Left renal cortex interstitium (tissue), 4 donors: ENCODE results near the gene MYADM. TPM values are rescaled to one million over a fixed set of nuclear protein-coding genes. Genes with fewer than 3 reads are reported as not detected.
A peak's percentile ranks its signal among the peaks of the same experiment; 100 is the strongest.
"Not testable (repeated sequence)": the region's sequence is repeated elsewhere in the genome, so short reads cannot be mapped to it uniquely, and the experiment has no call there.

Experiments used
- DNase-seq, 4 donors: peaks; one replicate each; pipeline ENCODE4 v3.0.0-alpha.2; 2013; ENCODE audit warnings: low read depth in 4 of 4, low spot score in 2 of 4, missing footprints in 1 of 4
- polyA plus RNA-seq, 4 donors: library from polyadenylated mRNA; unstranded; fragments of 120-200 nt; gene quantifications; one replicate each; pipeline ENCODE4 v1.2.1, GENCODE V29; 2013; ENCODE audit not compliant: insufficient read length in 4 of 4

MYADM gene
- polyA plus RNA-seq, 4 donors, result 61.3 to 95.9 (median 76.5) TPM

DNA sequence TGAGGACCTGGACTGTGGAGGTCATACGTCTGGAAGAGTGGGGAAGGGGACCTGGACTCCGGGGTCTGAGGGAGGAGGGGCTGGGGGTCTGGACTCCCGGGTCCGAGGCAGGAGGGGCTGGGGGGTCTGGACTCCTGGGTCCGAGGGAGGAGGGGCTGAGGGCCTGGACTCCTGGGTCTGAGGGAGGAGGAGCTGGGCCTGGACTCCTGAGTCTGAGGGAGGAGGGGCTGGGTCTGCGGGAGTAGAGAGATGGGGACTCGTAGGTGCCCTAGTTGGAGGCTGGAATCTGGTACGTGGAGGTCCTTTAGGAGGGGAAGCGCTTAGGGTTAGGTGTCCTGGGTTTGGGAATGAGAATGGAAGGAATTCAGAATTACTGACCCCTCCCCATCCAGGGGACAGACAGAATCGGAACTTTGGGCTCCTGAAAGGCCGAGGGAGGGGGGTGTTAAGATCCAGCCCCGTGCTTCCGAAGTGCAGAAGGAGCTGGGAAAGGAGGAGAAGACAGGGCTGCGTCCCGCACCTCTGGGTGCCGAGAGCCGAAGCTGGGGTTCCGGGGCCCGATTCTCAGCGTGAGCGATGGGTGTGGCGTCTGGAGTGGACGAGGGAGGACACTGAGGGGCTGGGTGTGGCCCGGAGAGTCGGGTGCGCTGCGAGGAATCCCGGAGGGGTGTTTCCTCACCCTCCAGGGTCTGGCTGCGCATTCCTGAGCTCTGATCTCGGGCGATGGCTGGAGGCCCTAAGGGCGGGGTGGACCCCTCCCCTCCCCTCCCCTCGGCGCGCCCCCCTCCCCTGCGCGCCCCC is 608 bp downstream of the MYADM start:
- no peak for DNase-seq

DNA sequence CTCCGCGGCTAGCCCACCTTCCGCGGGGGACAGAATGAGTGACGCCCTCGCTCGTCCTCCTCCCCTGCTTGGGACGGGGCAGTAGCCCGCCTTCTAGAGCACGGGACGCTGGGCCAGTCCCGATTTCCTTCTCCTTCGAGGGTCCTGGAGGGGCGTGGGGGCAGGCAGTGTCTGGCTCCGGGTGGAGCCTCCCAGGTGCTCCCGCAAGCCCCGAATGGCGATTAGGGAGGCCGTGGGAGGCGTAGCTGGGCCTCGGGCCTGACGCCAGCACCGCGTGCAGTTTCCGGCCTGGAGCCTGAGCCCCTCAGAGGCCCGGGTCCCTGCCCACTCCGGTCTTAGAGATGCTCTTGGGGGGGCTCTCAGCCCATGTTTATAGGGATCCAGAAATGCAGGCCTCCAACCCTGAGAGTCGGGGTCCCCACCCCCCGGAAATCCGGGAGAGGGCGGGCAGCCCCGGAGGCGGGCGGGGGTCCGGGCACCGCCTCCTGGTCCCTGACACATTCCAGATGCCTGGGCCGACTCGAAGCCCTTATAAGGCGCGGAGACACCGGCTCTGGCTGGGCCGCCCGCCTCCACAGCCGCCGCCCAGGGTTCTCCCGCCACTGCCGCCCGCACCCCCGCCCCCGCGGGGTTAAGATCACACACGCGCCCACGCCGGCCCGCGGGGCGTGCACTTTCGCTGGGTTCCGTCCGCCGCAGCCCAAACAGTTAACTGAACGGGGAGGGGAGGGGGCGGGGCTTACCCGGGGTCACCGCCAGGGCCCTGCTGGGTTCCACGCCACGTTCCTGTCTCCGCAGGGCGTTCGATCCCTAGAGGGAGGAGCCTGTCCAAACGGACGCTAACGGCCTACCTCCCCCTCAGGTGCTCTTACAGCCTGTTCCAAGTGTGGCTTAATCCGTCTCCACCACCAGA is 1.5 kb downstream of the MYADM start:
- DNase-seq, result peak in 3 of 4 donors; percentile 69 to 81 (median 77)

DNA sequence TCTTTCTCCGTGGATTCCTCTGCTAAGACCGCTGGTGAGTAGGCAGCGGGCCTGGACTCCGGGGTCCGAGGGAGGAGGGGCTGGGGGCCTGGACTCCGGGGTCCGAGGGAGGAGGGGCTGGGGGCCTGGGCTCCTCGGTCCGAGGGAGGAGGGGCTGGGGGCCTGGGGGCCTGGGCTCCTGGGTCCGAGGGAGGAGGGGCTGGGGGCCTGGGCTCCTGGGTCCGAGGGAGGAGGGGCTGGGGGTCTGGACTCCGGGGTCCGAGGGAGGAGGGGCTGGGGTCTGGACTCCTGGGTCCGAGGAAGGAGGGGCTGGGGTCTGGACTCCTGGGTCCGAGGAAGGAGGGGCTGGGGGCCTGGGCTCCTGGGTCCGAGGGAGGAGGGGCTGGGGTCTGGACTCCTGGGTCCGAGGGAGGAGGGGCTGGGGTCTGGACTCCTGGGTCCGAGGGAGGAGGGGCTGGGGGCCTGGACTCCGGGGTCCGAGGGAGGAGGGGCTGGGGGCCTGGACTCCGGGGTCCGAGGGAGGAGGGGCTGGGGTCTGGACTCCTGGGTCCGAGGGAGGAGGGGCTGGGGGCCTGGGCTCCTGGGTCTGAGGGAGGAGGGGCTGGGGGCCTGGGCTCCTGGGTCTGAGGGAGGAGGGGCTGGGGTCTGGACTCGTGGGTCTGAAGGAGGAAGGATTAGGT is 2.3 kb downstream of the MYADM start:
- not testable (repeated sequence) for DNase-seq

DNA sequence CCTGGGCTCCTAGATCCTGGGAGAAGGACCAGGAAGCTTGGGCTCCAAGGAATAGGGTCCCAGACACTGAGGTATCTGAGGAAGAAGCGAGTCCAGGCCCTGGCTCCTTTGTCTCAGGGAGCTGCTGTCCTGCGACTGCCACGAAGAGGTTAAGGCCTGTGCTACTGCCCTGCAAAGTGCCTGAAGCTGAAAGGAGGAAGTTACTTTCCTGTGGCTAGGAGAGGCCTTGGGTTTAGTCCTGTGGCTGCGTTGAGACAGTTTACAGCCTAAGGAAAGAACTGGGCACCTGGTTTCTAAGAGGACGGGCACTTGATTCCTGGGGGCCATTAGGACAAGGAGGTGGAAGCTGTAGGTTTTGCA is 2.8 kb downstream of the MYADM start:
- DNase-seq, result no peak

DNA sequence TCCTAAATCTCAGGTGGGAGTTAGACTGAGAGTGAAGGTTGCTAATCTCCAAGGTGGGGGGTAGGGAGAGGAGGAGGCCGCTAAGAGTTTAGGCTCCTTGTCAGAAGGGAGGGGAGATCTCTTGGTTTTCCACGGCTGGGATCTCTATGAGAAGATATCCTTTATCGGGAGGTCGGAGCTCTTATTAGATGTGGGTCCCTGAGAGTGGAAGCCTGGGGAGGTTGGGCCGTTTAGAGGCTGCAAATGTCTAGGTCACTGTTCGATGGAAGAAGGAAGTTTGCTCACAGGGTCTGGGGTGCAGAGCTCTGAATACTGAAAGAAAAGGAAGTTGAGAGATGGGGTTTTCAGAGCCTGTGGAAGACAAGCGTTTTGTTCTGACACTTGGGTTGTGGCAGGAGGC is 3.8 kb downstream of the MYADM start:
- no peak for DNase-seq

DNA sequence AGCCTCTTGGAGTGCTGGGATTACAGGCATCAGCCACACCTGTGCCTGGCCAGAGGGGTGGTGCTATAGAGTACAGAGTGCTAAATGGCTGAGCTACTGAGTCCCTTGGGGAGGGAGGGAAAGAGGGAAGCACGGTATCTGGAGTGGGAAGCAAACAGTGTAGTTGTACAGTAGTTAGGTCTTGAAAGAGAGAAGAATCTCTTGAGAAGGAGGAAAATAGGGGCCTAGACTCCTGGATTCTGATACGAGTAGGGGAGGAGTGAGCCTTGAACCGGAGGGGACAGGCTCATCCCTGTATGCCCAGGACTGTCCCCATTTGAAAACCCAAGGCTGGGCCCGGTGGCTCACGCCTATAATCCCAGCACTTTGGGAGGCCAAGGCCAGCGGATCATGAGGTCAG is 5.1 kb downstream of the MYADM start:
- no peak for DNase-seq

DNA sequence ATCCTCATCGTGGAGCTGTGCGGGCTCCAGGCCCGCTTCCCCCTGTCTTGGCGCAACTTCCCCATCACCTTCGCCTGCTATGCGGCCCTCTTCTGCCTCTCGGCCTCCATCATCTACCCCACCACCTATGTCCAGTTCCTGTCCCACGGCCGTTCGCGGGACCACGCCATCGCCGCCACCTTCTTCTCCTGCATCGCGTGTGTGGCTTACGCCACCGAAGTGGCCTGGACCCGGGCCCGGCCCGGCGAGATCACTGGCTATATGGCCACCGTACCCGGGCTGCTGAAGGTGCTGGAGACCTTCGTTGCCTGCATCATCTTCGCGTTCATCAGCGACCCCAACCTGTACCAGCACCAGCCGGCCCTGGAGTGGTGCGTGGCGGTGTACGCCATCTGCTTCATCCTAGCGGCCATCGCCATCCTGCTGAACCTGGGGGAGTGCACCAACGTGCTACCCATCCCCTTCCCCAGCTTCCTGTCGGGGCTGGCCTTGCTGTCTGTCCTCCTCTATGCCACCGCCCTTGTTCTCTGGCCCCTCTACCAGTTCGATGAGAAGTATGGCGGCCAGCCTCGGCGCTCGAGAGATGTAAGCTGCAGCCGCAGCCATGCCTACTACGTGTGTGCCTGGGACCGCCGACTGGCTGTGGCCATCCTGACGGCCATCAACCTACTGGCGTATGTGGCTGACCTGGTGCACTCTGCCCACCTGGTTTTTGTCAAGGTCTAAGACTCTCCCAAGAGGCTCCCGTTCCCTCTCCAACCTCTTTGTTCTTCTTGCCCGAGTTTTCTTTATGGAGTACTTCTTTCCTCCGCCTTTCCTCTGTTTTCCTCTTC is 6.3 kb downstream of the MYADM start:
- no peak for DNase-seq

DNA sequence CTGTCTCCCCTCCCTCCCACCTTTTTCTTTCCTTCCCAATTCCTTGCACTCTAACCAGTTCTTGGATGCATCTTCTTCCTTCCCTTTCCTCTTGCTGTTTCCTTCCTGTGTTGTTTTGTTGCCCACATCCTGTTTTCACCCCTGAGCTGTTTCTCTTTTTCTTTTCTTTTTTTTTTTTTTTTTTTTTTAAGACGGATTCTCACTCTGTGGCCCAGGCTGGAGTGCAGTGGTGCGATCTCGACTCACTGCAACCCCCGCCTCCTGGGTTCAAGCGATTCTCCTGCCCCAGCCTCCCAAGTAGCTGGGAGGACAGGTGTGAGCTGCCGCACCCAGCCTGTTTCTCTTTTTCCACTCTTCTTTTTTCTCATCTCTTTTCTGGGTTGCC is 6.9 kb downstream of the MYADM start:
- DNase-seq, result no peak

DNA sequence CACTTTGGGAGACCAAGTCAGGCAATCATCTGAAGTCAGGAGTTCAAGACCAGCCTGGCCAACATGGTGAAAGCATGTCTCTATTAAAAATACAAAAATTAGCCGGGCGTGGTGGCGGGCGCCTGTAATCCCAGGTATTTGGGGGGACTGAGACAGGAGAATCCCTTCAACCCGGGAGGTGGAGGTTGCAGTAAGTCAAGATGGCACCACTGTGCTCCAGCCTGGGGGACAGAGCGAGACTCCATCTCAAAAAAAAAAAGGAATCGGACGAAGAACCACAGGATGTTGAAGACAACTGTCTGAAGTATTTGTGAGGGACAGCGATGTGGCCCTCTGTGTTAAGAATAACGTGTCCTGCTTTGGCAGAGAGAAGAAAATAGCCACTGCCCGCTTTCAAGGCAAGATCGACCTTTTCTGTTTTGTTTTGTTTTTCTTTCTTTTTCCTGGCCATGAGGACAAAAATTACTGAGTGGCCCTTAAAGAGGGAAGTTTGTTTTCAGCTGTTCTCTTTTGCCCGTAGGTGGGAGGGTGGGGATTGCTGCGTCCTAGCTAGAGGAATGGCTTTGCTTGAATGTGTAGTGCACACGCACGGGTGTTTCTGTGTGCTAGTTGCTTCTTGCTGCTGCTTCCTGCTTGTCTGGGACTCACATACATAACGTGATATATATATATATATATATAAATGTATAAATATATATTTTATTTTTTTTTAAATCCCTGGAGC is 8.1 kb downstream of the MYADM start:
- DNase-seq, result no peak

DNA sequence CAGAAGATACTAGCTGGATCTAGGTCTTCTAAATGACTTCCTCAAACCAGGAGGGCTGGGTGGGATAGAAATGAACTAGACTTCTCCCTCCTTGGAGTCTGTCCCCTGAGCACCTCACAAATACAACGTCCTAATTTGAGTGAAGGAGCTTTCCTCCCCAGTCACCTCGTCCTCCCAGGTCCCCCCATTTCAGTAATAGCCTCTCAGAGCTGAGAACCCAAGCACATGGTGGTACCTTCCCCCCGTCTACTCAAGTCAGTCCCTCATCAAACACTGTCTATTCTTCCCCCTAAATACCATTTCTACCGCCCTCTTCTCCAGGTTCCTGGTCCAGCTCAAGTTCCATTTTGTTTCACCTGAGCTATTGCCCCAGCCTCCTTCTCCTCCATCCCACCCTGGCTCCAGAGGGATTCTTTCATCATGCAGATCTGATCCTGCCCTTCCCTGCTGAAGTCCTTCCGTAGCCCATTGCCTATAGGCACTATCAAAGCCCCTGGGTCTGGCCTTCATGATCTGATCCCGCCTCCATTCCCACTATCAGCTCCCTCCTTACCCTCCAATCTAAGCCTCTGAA is 9.1 kb downstream of the MYADM start:
- DNase-seq, result no peak

DNA sequence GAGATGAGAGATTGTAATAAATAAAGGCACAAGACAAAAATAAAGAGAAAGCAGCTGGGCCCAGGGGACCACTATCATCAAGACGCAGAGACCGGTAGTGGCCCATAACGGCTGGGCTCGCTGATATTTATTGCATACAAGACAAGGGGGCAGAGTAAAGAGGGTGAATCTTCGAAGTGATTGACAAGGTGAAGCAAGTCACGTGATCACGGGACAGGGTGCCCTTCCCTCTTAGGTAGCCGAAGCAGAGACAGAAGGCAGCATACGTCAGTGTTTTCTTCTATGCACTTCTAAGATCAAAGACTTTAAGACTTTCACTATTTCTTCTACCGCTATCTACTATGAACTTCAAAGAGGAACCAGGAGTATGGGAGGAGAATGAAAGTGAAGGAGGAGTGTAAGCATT is 9.7 kb downstream of the MYADM start:
- DNase-seq, result no peak

DNA sequence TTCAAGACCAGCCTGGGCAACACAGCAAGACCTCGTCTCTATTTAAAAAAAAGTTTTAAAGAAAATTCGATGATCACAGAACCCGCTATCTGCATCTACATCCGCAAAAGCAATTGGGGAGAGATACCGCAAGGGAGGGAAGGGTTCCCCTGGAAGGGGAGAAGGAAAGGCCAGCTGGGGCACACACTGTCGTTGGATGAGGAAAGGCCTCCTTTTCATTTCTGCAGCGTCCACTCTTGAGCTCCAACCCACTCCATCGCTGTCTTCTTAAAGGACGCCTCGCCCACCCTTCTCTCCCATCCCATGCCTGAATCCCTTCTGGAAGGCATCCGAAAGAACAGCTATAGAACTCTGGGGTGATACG is 11.1 kb downstream of the MYADM start:
- DNase-seq, result no peak

DNA sequence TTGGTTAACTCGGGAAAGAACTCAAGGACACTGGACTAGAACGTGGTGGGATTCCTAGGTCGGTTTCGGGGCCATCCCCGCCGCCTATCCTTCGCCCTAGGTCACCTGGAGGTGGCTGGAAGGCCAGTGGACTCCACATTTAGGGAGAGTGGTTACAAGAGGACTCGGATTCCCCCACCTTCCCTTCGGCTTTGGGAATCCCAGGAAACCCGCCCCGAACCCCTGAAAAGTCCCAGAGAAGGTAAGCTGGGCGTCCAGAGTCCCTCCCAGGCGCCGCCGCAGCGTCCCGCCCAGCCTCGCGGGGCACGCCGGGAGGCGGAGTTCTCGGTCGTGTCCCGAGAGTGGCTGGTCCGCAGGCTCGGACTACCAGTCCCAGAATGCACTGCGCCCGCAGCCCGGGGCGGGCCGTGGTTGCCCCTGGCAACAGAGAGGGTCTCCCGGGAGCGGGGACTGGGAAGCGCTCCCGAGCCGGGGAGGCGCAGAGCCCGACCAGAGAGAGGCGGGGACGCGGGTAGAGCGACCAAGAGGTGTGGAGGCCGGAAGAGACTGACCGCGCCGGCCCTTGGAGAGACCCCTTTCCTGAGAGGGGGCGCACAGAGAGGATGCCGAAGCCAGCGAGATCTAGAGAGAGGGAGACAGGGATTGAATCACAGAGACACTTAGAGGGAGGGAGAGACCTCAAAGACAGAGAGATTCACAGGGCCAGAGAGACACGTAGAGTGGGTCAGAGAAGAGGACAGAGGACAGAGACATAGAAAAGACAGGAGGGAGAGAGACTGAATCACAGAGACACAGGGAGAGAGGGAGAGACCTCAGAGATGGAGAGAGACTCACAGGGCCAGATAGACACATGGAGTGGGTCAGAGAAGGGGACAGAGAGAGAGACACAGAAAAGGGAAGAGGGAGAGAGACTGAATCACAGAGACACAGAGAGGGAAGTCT is 11.7 kb downstream of the MYADM start:
- DNase-seq, result peak; percentile 83 to 93 (median 92)

DNA sequence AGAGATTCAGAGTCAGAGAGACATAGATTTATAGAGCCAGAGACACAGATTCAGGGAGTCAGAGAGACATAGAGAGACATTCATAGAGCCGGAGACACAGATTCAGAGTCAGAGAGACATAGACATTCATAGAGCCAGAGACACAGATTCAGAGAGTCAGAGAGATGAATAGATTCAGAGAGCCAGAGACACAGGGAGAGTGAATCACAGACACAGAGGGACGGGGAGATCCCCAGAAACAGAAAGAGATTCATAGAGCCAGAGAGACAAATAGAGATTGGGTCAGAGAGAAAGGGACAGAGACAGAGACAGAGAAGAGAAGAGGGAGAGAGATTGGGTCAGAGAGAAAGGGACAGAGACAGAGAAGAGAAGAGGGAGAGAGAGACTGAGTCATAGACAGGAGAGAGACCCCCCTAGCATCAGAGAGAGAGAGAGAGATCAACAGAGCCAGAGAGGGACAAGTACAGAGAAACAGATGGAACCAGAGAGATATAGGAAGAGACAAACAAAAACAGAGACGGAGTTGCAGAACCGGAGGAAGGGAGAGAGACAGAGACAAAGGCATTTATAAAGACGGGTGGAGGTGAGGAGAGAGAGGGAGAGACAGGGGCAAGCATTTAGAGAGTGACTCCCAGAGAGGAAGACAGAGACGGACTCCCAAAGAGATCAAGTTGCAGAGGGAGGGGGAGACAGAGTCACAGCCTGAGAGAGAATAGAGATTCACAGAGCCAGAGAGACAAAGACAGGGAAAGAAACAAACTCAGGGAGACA is 13.2 kb downstream of the MYADM start:
- no peak for DNase-seq

DNA sequence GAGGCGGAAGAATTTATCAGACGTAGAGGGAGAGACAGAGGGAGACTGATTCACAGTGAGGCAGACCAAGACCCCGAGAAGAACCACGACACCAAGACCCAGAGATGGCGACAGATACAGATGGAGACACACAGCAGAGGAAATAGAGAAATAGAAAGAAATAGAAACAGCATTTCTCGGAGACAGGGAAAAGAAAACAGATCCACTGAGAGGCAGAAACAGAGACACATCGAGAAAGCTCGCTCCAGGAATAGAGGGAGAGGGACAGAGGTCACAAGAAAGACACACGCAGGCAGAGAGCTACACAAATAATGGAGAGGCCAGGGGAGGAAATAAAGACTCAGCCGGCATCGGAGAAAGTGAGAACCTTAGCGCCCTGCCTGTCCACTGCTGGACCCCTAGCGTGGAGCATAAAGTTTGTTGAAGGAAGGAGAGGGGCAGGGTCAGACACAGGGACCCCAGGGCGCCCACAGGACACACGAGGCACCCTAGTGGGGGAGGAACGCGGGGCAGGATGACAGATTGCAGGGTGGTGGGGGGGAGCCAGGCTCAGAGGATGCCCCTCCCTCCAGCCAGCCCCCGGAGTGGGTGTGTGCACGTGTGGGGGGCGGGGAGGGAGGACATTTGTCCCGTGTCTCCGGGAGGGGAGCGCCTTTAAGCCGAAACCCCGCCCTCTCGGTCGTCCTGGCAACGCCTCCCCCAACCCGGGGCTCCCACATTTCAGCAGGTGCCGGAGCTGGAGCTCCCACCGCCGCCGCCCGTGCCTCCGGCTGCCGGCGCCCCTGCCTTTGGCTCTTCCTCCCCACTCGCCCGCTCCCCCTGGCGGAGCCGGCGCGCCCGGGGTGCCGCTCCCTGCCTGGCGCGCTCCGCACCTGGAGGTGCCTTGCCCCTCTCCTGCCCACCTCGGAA is 14.1 kb downstream of the MYADM start, which contains the start of gene PRKCG:
TSS of gene PRKCG (plus strand) at position 716 of the 909 bp plus-strand sequence. CDS start 298 bp downstream, outside the sequence.
- DNase-seq, result no peak

DNA sequence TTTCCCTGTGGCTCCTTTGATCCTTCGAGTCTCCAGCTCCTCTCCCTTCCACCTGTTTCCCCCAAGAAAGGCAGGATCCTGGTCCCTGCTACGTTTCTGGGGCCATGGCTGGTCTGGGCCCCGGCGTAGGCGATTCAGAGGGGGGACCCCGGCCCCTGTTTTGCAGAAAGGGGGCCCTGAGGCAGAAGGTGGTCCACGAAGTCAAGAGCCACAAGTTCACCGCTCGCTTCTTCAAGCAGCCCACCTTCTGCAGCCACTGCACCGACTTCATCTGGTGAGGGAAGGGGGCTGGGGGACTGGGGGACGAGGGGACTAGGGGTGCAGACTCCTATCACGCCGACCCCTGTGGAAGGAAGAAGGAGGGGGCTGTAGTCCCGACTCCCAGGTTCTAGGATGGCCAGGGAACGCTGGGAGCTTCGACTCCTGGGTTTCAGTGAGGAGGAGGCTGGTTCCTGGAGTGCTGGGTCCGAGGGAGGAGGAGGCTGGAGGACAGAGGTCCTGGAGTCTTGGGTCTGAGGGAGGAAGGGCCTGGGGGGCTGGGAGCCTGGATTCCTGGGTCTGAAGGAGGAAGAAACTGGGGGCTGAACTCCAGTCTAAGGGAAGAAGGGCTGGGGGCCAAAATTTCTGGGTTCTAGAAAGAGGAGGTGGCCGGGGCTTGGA is 14.8 kb downstream of the MYADM start:
- no peak for DNase-seq
